Smooth muscle cell (in vitro differentiated cells): ENCODE measurements around the gene THSD7A. TPM values are rescaled to one million over a fixed set of nuclear protein-coding genes. Genes with fewer than 3 reads are reported as not detected.

Source experiments
- DNase-seq: peaks from one replicate; lab custom pipeline; 2025; ENCODE audit not compliant: unreplicated experiment; lab: John Stamatoyannopoulos, UW
- H2AFZ ChIP-seq: fragments of 200-600 bp; sonication (generic); 2 replicates; pipeline ENCODE4 v1.6.0; 2016; ENCODE audit warnings: antibody characterized with exemption, low read depth, mild to moderate bottlenecking
- H3F3A ChIP-seq: fragments of 200-600 bp; sonication (generic); 2 replicates; pipeline ENCODE4 v1.6.0; 2017; ENCODE audit warnings: antibody characterized with exemption, low read depth
- H3K27ac ChIP-seq: fragments of 200-600 bp; sonication (generic); 2 replicates; pipeline ENCODE4 v1.5.1; 2016; ENCODE audit warnings: low read depth, mild to moderate bottlenecking
- H3K27me3 ChIP-seq: fragments of 200-600 bp; sonication (generic); 2 replicates; pipeline ENCODE4 v1.6.1; 2016; ENCODE audit warnings: low read depth, mild to moderate bottlenecking
- H3K36me3 ChIP-seq: fragments of 200-600 bp; sonication (generic); 2 replicates; pipeline ENCODE4 v1.5.1; 2016; ENCODE audit warnings: low read depth
- H3K4me1 ChIP-seq: fragments of 200-600 bp; sonication (generic); 2 replicates; pipeline ENCODE4 v1.5.1; 2016; ENCODE audit warnings: low read depth
- H3K4me2 ChIP-seq: fragments of 200-600 bp; sonication (generic); 2 replicates; pipeline ENCODE4 v1.6.0; 2016; ENCODE audit warnings: mild to moderate bottlenecking
- H3K4me3 ChIP-seq: fragments of 200-600 bp; sonication (generic); 2 replicates; pipeline ENCODE4 v1.5.1; 2016; ENCODE audit warnings: mild to moderate bottlenecking
- H3K79me2 ChIP-seq: fragments of 200-600 bp; sonication (generic); 2 replicates; pipeline ENCODE4 v1.6.0; 2016; ENCODE audit warnings: low read depth, mild to moderate bottlenecking
- H3K9ac ChIP-seq: fragments of 200-600 bp; sonication (generic); 2 replicates; pipeline ENCODE4 v1.6.0; 2016; ENCODE audit warnings: low read depth
- H3K9me3 ChIP-seq: fragments of 200-600 bp; sonication (generic); replicated peaks from 2 replicates; pipeline ENCODE4 v1.5.1; 2016; ENCODE audit warnings: low read depth
- H4K20me1 ChIP-seq: fragments of 200-600 bp; sonication (generic); 2 replicates; pipeline ENCODE4 v1.6.0; 2016; ENCODE audit warnings: low read depth
- WGBS: methylation state at CpG from one replicate; pipeline ENCODE4 v1.1.7; 2016; ENCODE audit warnings: low lambda C conversion rate; 5-methylcytosine and 5-hydroxymethylcytosine counted together
- polyA plus RNA-seq: library from polyadenylated mRNA; unstranded; fragments of >200 nt; fragmentation: Nextera tagmentation; extraction: Ambion mirVana; gene quantifications from 2 replicates; pipeline ENCODE4 v1.2.1, GENCODE V29; 2016
- total RNA-seq: library from RNA; depleted of rRNA; stranded (reverse); fragments of >200 nt; gene quantifications from 2 replicates; pipeline ENCODE4 v1.2.3, GENCODE V29; 2014
- TF ChIP-seq, protein P1 (sequence below): fragments of 200-600 bp; sonication (generic); IDR thresholded peaks from 2 replicates; pipeline ENCODE4 v1.5.1; 2017; ENCODE audit warnings: borderline replicate concordance, mild to moderate bottlenecking, antibody characterized with exemption; ENCODE audit not compliant: insufficient read depth, poor library complexity, severe bottlenecking

THSD7A gene
- total and polyA plus RNA-seq, 2 experiments from 2014 or later = 1.7 to 2.7 TPM

DNA sequence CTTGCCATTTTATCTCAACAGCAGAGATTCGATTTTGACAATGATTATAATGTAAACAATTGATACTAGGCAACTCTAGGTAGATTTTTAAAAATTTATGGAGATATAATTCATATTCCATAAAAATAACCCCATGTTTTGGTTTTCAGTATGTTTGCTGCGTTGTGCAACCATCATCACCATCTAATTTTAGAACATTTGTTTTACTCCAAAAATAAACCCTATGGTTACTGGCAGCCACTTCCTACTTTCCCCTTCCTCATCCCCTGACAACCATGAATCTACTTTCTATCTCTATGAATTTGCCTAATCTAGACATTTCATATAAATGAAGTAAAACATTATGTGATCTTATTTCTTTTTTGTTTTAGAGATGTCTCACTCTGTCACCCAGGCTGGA lies 401.9 kb downstream of the THSD7A start:
- Histone ChIP-seq H3K4me2 (no peak overlapping the region), H3F3A (no peaks in the 10 kb centered on the region), H3K9ac (no peak overlapping the region), H2AFZ (no peak overlapping the region), H3K27ac (no peak overlapping the region), H3K27me3 (no peaks in the 10 kb centered on the region), H4K20me1 (no peaks in the 10 kb centered on the region), H3K4me3 (no peak overlapping the region), H3K4me1 (no peaks in the 10 kb centered on the region), H3K36me3 (no peaks in the 10 kb centered on the region), H3K79me2 (no peaks in the 10 kb centered on the region), H3K9me3 (no peaks in the 10 kb centered on the region)
- TF ChIP-seq, protein P1, sequence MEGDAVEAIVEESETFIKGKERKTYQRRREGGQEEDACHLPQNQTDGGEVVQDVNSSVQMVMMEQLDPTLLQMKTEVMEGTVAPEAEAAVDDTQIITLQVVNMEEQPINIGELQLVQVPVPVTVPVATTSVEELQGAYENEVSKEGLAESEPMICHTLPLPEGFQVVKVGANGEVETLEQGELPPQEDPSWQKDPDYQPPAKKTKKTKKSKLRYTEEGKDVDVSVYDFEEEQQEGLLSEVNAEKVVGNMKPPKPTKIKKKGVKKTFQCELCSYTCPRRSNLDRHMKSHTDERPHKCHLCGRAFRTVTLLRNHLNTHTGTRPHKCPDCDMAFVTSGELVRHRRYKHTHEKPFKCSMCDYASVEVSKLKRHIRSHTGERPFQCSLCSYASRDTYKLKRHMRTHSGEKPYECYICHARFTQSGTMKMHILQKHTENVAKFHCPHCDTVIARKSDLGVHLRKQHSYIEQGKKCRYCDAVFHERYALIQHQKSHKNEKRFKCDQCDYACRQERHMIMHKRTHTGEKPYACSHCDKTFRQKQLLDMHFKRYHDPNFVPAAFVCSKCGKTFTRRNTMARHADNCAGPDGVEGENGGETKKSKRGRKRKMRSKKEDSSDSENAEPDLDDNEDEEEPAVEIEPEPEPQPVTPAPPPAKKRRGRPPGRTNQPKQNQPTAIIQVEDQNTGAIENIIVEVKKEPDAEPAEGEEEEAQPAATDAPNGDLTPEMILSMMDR = no peak
- WGBS = 85% methylated on average over 2 of the region's 2 CpGs
- DNase-seq = no peak

DNA sequence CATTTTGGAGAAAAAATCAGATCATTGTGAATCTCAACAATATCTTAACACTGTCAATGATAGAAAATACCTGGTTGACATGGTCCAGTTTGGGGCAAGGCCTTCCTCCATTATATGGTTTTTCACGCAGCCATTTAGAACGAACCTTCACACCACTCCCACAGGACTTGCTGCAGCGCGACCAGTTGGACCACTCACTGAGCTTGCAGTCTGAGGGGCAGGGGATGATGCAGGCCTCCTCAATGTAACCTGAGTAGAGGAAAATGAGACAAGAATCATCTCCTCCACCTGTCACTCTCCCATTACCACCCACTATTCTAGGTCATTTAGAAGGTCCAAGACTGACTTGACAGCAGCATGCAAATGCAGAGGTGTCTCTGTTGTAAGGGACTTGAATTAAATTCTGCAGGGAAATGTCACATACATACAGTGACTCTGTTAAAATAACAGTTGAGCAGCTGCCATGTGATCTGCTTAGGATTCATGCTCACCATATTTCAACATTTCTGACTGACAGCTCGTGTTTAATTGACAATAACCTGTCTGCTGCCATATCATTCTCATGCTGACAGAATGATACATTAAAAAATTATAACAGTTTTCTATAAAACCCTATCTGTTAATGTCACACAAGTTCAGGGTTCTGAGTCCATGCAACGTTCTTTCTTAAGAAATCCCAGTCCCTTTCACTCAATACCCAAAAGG lies 403.0 kb downstream of the THSD7A start:
- no peaks in the 10 kb centered on the region for H3K36me3 ChIP-seq
- no peak overlapping the region for H3K9ac ChIP-seq
- TF ChIP-seq, protein P1 = no peak
- H3K9me3 ChIP-seq = no peaks in the 10 kb centered on the region
- no peaks in the 10 kb centered on the region for H4K20me1 ChIP-seq
- no peaks in the 10 kb centered on the region for H3K4me1 ChIP-seq
- WGBS = 83% methylated on average over 6 of the region's 6 CpGs
- H3K79me2 ChIP-seq = no peaks in the 10 kb centered on the region
- H3K4me3 ChIP-seq = no peak overlapping the region
- DNase-seq = no peak
- no peaks in the 10 kb centered on the region for H3K27me3 ChIP-seq
- no peak overlapping the region for H2AFZ ChIP-seq
- no peaks in the 10 kb centered on the region for H3F3A ChIP-seq
- no peak overlapping the region for H3K27ac ChIP-seq
- H3K4me2 ChIP-seq = no peak overlapping the region

DNA sequence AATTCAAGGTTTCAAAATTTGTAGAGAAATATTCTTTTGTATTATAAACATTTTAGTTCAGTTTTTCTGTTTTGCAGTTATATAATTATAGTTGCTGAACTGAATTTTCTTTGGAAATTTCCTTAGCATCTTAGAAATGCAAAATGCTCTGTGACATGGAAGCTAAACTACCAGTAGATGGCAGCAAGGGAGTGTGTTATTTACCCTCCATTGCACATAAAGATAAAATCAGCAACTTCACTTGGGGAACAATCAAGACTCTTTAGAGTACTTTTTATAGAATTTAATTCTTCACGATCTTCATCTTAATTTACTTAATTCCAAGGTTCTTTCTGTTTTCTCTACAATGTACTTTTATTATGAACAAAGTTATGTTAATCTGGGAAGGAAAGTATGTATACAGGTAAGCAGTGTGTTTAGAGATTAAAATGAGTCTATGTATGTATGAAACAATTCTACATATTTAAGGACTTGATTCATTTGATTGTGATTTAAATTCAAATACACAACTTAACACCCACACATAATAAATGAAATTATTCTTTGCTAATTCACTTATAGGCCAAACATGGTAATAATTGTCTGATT lies 404.2 kb downstream of the THSD7A start:
- Histone ChIP-seq H4K20me1 (no peaks in the 10 kb centered on the region), H3K79me2 (no peaks in the 10 kb centered on the region), H3K36me3 (no peaks in the 10 kb centered on the region), H3K9me3 (no peaks in the 10 kb centered on the region), H2AFZ (no peak overlapping the region), H3K27me3 (no peaks in the 10 kb centered on the region), H3K9ac (no peak overlapping the region), H3K27ac (no peak overlapping the region), H3F3A (no peaks in the 10 kb centered on the region), H3K4me2 (no peak overlapping the region), H3K4me1 (no peaks in the 10 kb centered on the region), H3K4me3 (no peak overlapping the region)
- TF ChIP-seq, protein P1 = peak; percentile 85
- DNase-seq = no peak
- 3% methylated on average over 1 of the region's 1 CpG for WGBS

DNA sequence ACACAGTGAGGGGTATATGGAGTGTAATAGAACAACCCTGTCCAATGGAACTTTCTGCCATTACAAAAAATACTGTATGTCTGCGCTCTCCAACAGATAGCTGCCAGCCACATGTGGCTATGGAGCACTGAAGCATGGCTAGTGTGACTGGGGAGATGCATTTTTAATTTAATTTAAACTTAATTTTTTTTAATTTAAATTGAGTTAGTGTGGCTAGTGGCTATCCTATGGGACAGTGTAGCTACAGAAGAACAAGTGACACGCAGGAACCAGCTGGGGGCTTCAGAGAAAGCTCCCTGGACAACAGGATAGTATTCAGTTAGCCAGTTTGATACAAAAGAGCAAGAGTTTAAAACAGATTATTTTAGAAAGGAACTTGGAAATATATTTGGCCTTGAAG lies 408.0 kb downstream of the THSD7A start:
- DNase-seq = no peak
- Histone ChIP-seq H2AFZ (no peak overlapping the region), H3K79me2 (no peaks in the 10 kb centered on the region), H3F3A (no peaks in the 10 kb centered on the region), H3K36me3 (no peaks in the 10 kb centered on the region), H3K4me3 (no peak overlapping the region), H3K9ac (no peak overlapping the region), H3K4me1 (no peaks in the 10 kb centered on the region), H3K9me3 (no peaks in the 10 kb centered on the region), H3K27me3 (no peaks in the 10 kb centered on the region), H3K27ac (no peak overlapping the region), H3K4me2 (no peak overlapping the region), H4K20me1 (no peaks in the 10 kb centered on the region)
- 100% methylated on average over 2 of the region's 2 CpGs for WGBS
- TF ChIP-seq, protein P1 = no peak
